Activated T-helper 1 cell treated with Interleukin-2 at 50 U/mL for 16 hours (primary cell): ENCODE measurements around the gene GLRA3.
"Not testable (repeated sequence)": the region's sequence is repeated elsewhere in the genome, so short reads cannot be mapped to it uniquely, and the experiment has no call there.

ENCODE experiments used
- DNase-seq: peaks from one replicate; pipeline ENCODE4 v3.0.0-alpha.2; 2020; ENCODE audit warnings: low read depth

GLRA3 gene

DNA sequence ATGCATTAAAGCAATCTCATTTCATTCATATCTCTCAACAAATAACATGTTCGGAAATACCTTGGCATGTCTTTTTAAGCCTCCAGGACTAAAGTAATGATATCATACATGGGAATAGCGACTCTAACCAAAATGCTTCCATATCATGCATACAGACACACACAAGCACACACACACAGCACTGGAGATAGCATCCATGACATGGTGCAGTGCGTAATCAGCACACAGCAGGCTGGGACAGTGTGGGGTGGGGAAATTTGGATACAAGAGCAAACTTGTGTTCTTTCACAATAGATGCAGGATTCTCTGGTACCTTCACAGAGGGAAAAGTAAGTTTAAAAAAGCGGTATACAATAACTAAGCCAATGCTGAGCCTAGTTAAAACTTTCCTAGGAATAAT, 174.4 kb downstream of the GLRA3 start:
- DNase-seq, result no peak

DNA sequence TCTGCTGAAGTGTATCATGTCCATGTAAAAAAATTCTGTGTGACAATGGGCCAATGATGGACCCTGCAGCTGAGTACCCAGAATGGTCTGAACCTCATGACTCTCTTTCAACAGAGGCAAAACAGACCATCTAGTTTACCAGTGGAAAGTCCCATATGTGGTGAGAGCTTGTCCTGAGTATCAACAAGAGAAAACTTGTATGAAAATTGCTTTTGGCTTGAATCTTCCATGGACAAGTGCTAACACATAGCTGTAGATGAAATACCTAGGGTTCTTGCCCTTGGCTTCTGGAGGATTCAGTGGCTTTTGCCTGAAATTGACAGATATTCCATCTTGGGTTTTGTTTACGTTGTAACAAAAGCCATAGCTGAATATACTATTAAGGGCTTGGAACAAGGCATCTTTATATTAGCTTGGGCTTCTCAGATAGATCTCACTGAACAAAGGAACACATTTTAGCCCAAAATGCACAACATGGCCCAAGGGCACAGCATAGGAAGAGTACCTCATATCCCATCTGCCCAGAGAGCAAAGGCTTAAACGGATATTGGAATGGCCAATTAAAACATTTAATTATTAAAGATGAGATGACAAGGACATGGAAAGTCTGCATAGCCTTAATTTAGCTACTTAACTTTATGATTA, 178.2 kb downstream of the GLRA3 start:
- no peak for DNase-seq

DNA sequence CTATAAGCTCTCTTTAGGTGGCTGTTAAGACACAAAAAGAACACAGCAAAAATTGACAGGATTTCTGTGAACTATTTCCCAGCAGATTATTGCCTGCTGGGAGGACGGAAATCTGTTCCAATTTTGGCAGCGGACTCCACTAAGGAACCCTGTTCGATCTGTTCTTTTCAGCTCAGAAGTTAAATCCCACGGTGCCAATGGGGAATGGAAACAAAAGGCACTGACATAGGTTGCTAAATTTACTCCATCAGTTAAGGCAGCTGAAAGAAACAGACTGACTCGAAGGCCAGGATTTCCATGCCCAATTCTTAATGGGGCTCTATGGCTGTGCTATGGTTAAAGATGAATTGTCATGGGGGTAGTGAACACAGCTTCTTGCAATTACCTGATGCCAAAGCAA, 180.2 kb downstream of the GLRA3 start:
- DNase-seq, result no peak

DNA sequence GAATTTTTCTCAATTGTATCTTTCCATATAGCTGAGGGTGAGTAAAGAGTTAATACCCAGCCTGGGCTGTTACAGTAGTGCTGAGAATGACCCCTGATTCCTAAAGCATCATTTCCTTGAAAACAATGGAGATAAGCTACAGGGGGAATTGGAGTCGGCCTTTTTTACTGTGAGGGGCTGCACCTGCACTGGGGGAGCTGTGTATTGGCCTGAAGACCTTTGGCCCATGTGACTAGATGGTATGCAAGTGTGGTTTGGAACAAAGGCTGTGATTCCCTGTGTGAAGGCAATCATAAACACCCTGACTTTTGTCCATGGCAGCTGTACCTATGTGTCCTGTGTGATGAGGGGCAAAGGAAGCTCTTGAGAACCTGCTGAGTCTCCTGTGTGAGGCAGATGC, 182.7 kb downstream of the GLRA3 start:
- DNase-seq, result no peak

DNA sequence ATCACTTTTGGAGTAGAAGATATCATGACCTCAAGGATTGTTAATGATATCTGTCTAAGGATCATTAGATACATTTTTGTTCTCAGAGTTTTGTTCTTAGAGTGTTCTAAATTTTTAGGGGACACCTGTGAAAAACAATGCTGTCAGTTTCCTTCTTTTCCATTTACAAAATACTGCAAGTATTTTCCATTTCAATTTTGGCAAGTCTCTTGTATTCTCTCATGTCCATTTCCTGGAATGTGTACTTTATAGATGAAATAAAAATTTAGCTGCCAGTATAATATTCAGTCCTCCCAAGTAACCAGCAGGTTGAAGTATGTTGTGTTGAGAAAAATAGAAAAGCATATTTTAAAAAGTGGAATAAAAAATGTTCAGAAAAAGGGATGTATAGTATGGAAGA, 188.9 kb downstream of the GLRA3 start:
- DNase-seq, result no peak

DNA sequence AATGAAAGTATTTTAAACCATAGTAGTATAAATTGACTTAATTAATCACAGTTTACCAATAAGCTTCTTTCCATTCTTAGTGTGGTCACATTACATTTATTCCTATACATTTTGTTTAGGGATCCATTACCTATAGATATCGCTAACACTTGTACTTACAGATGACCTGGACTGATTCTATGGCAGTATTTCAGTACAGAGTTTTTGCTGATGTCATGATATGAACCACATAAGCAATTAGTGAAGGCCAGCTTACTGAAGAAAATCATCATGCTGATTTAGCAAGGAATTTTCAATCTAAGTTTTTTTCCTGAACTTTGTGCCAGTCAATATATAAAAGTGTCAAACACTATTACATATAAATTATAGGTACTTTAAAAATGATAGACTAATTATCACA, 193.3 kb downstream of the GLRA3 start:
- no peak for DNase-seq

DNA sequence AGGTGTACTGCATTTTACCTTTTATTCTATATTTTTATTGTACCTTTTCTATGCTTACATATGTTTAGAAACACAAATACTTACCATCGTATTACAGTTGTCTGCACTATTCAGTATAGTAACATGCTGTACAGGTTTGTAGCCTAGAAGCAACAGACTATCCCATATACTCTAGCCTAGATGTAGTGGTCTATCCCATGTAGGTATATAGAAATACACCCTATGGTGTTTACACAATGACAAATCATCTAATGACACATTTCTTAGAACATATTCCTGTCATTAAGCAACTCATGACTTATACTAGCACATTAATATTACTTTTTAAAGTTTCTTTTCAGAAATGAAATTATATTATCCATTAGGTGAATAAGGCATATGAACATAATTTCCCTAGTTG, 195.6 kb downstream of the GLRA3 start:
- no peak for DNase-seq

DNA sequence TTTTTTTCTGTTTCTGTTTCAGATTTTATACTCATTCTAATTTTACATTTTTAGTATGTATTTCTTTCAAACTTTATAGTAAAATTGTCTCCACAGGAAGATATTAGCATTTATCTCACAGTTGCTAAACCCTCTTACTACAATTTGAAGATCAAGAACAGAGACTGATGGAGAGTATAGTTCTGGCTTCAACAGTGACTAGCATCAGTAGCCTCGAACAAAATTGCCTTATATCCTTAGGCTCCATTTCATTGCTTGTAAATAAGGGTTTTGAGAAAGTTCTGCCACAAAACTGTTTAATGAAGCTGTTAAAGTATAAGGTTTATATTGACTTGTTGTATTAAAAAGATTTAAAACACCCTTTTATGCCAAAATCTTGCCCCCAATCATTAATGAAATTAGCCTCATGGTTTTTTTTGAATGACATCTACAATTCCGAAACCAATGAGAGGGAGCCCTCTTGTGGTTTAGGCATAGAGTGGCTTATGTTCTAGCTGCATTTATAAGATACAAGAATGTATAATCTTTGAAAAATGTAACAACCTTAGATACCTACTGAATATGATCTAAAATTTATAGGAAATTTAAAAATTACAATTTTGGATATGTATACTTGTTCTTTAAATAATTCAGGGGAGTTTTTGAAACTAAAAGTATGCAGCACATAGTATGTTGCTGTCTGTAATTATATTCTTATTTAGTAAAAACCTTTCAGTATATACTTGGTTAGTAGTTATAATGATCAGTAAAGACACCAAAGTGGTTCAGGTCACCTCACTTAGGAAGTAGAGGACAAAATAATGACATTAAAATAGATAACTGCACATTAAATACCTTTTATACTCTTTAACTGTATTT, 196.9 kb downstream of the GLRA3 start:
- no peak for DNase-seq

DNA sequence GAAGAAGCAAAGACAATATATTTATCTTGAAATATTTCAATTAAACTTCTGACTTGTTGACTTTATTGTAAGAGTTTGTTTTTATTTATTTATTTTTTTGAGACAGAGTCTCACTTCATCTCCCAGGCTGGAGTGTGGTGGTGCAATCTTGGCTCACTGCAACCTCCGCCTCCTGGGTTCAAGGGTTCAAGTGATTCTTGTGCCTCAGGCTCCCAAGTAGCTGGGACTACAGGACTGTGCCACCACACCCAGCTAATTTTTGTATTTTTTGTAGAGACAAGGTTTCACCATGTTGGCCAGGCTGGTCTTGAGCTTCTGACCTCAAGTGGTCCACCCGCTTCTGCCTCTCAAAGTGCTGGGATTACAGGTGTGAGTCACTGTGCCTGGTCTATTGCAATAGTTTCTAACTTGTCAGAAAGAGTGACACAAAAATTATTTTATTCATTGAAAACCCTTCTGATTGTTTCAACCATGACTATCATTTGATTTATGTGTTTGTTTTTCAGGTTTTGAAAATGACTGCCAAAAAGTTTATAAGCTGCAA, 199.1 kb downstream of the GLRA3 start:
- not testable (repeated sequence) for DNase-seq

DNA sequence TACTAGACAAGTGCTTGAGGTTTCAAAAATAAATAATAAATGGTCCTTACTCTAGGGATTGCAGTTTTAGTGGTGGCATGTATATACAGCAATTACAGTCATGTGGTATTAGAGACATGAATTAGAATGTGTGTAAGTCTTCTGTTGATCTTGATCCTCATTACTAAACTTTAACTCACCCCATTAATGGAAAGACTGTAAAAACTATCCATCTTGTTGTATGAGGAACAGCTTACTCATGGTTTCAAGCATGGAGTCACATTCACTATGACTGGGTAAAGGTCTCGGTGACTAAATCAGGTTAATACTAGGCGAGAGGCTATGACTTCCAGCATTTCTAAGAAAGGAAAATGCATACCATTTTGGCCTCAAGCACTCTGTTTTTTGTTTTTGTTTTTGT, 199.8 kb downstream of the GLRA3 start:
- DNase-seq, result no peak

DNA sequence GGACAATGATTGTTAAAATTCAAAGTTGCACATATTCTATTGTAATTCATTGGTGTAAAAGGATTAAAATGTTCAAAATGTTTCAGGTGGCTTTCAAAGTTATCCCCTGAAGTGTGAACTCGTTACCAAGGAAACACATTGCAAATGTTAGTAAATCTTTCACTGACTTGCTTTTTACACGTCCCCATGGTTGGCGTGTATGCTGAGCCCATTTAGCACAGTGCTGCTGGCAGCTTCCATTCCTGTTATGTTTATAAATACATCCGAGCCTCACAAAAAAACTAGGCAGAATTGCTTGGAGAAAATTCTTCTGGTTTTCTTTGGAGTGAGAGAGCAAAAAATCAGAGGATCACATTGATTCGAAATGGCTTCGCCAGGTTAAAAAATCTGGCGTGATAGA, 200.9 kb downstream of the GLRA3 start:
- DNase-seq, result no peak

DNA sequence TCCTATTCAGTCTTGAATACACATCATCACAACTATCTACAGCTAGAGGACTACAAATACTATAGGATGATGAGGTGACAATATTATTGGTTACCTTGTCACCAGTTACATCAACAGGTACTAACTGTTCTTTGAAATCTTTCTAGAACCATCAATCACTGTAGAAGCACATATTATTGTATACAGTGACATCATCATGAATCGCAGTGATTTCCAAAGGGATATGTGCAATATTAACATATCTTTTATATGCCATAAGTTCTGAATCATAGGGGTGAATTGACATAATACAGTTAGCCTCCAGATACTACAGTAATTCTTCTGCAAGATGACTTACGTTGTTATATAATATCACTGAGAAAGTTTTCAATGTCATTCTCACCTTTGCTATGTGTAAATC, 201.6 kb downstream of the GLRA3 start:
- no peak for DNase-seq

DNA sequence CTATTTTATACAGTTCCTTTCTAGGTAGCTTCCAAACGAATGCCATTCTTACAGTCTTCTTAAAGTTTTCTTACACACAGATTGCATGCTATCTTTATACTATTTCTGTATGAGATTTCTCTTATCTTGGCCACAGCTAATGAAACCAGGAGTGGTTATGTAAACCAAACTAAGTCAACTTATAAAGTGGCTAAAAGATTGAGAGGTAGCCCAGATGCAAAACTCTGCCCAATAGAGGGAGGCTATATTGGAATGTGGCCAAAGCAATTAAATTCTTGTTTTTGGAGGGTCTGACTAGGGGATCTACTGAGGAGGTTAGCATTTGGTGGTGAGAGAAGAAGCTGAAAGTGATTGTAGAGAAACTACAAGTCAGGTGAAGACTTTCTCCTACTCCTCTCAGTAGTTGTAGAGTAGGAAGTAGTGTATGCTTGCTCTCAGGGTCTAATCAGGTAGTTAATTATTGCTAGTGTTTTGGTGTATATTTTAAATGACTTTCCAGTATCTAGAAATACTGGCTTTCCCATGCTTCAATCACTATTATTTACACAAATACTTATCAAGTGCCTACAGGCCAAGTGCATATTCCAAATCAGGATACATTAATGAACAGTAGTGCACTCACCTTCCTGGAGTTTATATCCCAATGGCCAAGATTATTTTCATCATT, 202.6 kb downstream of the GLRA3 start:
- no peak for DNase-seq

DNA sequence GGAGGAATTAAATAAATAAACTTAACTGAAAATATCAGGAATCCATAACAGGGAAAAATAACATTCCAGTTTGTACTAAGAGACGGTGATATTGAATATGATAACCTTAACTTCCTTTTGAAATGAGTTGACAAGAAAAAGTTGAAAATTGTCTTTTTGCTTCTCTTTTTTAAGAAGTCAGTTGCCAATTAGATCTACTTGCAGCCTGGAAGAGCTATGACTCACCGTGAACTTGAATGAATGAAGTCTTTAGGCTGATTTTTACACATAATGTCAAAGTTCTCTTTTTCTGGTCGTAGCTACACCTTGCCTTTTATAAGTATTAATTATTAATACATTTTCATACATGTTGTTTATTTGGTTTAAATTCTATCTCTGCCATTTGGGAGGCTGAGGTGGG, 212.4 kb downstream of the GLRA3 start:
- no peak for DNase-seq

DNA sequence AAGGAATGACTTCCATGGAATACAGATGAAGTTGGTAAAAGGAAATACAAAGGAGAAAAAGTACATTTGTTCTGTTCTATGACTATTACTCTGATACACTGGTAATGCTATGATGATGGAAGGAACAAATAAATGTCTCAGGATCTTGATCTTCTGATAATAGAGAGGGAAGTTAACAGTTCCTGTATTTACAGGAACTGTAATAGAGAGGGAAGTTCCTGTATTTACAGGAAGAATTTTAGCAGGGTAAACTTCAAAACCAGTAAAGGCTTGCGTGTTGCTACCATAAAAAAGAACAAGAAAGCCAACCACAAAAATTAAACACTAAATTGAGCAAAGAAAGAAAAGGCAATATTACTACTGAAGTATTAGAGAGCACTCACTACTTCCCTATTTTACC, 215.1 kb downstream of the GLRA3 start:
- DNase-seq, result no peak

DNA sequence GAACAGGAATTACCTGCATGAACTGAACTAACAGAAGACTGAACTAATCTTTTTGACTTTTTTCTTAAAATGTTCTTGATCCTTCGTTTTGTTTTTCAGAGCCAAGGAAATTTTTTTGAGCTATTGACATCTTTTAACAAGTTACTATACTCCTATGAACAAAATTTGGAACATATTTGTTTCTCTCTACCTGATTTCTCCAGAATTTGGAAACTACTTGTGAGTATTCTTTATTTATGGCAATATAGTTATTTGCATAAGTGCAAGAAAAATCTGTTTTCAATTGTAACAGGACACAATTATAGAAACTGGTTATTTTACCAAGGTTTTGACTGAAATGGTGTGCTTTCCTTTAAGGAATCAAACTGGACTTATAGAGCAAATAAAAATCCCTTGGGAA, 217.3 kb downstream of the GLRA3 start:
- DNase-seq, result no peak

DNA sequence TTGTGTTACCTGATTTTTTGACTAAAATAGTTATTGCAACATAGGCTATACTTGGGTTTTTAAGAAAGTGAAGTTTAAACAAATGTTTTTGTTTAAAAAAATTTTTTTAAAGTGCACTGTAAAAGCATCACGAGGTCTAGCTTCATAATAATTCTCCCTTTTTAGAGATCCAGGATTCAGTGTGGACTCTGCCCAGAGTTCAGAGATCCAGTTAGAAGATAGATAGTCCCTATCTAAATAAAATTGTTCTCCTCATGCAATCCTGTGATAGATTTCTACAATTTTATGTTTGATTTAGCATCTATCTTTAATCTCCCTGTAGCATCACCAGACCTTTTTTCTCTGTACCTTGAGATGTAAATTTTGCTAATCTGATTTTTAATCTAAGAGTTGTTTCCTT, 221.3 kb downstream of the GLRA3 start:
- no peak for DNase-seq

DNA sequence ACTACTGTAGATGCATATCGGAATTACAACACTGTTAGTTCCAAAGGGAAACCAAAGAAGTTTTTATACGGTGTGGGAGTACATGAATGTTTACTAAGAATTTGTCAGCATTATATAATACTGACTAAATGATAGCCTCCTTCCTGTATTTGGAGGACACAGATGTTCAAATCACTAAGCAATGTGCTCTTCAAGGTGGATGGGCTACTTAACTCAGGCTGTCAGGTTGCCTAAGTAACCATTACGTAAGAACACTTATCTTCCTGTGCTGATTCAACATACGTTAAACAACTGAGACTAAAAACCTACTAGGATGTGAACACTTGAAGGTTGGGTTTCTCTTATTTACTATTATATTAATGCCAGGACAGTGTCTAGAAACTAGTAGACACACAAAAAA, 224.8 kb downstream of the GLRA3 start:
- no peak for DNase-seq

DNA sequence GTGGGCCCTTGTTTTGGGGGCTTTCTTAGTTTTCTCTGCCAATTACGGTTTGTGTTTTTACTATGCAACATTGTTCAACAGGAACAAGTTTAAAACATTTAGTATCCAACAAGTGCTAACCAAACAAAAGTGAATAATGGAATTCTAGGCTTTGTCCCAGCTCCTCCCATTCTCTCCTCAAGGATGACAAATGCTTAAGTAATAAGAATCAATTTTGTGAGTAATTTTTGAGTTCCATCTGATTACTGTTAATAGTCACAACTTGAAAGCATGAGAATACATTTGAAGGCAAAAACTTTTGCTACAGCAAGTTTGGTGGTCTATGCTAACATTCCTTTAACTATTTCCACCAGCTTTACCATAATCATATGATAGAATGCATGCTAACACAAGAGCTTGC, 228.7 kb downstream of the GLRA3 start:
- no peak for DNase-seq

DNA sequence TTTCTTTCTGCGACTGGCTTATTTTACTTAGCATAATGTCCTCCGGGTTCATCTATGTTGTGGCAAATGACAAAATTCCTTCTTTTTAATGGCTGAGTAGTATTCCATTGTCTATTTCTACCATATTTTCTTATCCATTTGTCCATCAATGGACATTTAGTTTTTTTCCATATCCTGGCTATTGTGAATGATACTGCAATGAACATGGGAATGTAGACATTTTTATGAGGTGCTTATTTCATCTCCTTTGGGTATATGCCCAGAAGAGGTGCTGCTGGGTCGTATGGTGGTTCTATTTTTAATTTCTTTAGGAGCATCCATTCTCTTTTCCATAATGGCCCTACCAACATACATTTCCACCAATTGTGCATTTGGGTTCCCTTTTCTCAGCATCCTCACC, 230.2 kb downstream of the GLRA3 start:
- no peak for DNase-seq

DNA sequence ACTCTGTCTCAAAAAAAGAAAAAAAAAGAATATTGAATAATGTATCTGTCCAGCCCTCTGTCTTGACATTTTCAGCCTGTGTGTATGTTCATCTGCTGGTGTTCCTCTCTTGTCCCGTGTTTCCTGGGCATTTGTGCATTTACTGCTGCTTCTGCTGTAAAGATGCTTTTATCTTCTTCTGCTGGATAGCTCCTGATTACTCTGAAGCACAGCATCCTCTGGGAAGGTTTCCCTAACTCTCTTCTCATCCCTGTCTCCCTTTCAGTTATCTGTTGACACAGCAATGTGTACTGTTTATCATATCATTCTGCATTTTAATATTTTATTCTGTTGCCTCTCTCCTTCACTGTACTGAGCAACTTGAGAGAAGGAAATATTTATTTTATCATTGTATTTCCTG, 232.5 kb downstream of the GLRA3 start:
- no peak for DNase-seq

DNA sequence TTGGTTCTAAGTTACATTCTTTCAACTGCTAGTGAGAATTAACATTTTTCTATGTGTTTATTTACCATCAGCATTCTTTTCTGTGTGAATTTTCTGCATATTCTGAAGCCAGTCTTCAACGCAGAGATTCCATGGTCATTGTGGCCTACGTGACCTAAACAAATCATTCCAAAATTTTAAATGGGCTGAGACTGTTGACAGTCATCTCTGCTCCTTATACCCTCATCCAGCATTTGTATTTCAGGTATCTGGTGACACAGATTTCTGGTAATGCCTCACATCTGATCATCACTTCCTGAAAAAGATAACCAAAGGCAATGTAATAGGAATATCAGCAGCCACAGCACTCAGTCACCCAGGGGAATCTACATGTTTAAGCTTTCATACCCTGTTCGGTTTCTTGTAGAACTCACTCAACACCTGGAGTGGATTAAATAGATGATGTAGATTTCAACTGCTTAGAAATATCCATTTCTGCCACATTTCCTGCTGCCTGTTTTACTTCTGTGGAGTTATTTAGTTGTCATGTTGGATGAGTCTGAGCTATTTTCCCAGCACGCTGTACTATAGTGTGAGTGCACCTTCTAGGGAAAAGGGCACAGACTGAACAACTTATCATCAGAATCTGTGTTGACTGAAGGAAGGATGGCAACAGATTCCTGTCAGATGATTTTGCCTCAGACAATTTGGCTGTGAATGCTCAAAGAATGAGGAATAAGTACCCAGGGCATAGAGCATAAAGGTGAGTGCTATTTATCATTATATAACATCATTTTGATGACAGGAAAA, 233.7 kb downstream of the GLRA3 start:
- no peak for DNase-seq
